Measurements from ENCODE around the gene PLET1. TPM values are rescaled to one million over a fixed set of nuclear protein-coding genes. Genes with fewer than 3 reads are reported as not detected.
A peak's percentile ranks its signal among the peaks of the same experiment; 100 is the strongest.

PLET1 gene
- total RNA-seq, 1 donor from 2014 or later: not detected

DNA sequence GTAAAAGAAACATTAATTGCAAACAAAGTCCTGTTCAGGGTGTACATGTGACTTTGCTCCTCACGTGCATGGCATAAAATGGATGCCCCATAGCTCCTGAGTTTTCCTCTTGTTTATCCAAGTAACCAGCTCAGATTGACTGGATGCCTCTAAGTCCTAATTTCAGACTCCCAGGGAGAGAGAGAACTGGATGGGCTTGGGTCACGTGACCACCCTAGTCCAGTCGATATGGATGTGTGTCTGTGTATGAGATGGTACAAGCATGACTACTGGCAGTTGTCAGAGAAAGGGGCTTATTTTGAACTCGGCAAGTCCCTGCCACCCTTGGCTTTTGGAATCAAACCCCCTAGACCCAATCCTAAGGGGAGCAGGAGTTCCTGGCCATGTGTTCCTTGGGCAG is 35.4 kb upstream of the PLET1 start:
- DNase-seq (no peak), ATAC-seq (no peak)
- no peaks in the 10 kb centered on the region for H3K27me3 ChIP-seq (ENCODE audit: low read depth)
- H3K4me1 ChIP-seq: peaks cover 11% of the 10 kb centered on the region
- no peak overlapping the region for H3K4me3 ChIP-seq
- H3K27ac ChIP-seq: no peak overlapping the region
- TF ChIP-seq, protein P1, sequence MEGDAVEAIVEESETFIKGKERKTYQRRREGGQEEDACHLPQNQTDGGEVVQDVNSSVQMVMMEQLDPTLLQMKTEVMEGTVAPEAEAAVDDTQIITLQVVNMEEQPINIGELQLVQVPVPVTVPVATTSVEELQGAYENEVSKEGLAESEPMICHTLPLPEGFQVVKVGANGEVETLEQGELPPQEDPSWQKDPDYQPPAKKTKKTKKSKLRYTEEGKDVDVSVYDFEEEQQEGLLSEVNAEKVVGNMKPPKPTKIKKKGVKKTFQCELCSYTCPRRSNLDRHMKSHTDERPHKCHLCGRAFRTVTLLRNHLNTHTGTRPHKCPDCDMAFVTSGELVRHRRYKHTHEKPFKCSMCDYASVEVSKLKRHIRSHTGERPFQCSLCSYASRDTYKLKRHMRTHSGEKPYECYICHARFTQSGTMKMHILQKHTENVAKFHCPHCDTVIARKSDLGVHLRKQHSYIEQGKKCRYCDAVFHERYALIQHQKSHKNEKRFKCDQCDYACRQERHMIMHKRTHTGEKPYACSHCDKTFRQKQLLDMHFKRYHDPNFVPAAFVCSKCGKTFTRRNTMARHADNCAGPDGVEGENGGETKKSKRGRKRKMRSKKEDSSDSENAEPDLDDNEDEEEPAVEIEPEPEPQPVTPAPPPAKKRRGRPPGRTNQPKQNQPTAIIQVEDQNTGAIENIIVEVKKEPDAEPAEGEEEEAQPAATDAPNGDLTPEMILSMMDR (IDR thresholded peaks at IDR 0.05): no peak
- no peaks in the 10 kb centered on the region for H3K36me3 ChIP-seq
- H3K9me3 ChIP-seq: no peaks in the 10 kb centered on the region
- intact Hi-C loops (cut with DNase I): no loop called here

DNA sequence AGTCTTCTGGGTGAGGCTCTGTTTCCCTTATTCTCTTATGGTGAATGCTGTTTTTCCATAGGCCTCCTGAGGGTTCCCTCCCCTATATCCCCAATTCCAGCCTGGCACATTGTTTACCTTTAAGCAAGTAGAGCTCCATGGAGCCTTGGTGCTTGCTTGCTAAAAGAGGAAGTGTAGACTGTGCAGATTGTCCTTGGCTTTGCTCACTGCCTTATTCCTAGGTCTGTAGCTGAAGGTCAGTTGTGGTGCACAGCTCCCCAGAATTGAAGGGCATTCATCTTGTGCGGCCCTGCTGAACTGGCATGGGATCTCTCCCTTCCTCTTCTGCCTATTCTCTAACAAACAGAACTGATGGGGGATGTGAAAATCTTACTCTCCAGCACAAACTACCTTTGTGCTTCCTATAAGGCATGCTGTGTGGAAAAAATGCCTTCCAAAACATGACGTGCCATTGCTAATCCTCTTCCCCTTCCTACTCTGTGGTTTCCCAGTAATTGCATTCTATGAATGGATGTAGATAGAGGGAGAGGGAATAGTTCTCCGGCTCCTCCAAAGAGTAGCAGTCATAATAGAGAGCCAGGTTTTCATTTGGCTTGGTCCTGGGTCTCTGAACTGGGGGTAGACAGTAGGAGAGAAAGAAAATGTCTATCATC is 34.2 kb upstream of the PLET1 start:
- intact Hi-C loops (cut with DNase I): no loop called here
- H3K27ac ChIP-seq: no peak overlapping the region
- DNase-seq (no peak), ATAC-seq (no peak)
- H3K9me3 ChIP-seq: no peaks in the 10 kb centered on the region
- no peaks in the 10 kb centered on the region for H3K36me3 ChIP-seq
- H3K4me1 ChIP-seq: peaks cover 21% of the 10 kb centered on the region
- TF ChIP-seq, protein P1 (IDR thresholded peaks at IDR 0.05): no peak
- H3K27me3 ChIP-seq (ENCODE audit: low read depth): no peaks in the 10 kb centered on the region
- no peak overlapping the region for H3K4me3 ChIP-seq

DNA sequence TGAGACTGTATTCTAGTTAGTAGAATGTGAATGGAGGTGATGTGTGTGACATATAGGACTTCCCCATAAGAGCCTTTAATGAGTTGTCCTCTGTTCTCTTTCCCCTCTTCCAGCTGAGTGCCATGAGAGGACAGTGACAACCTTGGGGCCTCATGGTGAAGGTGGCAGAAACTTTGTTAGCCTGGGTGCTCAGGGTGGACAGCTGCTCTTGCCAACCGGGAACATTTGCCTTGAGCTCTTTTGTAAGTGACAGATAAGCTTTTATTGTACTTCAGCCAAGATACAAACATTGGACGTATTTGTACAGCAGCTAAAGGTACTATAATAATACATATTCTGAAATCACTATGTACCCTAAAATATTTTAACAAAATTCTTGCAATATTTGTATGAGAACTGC is 33.0 kb upstream of the PLET1 start:
- ATAC-seq: no peak
- DNase-seq: no peak
- no peak overlapping the region for H3K4me3 ChIP-seq
- peak overlapping the region; percentile 46 for H3K27ac ChIP-seq
- H3K4me1 ChIP-seq: peaks cover 26% of the 10 kb centered on the region
- H3K9me3 ChIP-seq: no peaks in the 10 kb centered on the region
- intact Hi-C loops (cut with DNase I): no loop called here
- H3K27me3 ChIP-seq (ENCODE audit: low read depth): no peaks in the 10 kb centered on the region
- no peaks in the 10 kb centered on the region for H3K36me3 ChIP-seq
- TF ChIP-seq, protein P1 (IDR thresholded peaks at IDR 0.05): no peak

DNA sequence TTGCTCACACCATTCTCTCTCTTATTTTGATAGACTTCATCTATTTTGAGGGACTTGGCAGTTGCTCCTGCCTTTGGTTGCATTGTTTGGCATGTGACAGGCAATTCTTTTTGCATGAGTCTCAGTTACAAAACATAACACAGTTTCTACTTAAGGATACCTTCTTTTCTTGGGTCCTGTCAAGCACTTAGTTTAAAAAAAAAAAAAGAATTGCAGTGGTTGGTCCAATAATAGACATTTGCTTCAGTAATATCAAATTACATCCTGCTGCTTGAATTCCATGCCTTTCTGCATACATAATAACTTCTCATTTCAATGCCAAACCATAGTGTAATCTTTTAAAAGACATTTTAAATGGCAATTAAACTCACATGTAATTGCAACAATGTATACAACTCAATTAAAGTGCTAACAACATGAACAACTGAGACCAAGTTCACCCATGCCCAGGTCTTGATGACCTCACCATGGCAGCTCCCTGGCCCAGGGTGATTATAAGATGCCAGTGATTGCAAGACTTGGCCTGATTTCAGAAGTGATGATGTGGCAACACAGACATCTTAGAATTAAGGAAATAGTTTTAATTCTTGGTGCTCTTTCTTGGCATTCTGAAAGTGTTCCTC is 32.2 kb upstream of the PLET1 start:
- TF ChIP-seq, protein P1 (IDR thresholded peaks at IDR 0.05): no peak
- Histone ChIP-seq H3K9me3 (no peaks in the 10 kb centered on the region), H3K4me1 (peaks cover 26% of the 10 kb centered on the region), H3K27ac (peak overlapping the region; percentile 46), H3K4me3 (no peak overlapping the region), H3K27me3 (ENCODE audit: low read depth) (no peaks in the 10 kb centered on the region), H3K36me3 (no peaks in the 10 kb centered on the region)
- no peak for DNase-seq
- ATAC-seq: peak; percentile 37 to 57
- intact Hi-C loops (cut with DNase I): no loop called here

DNA sequence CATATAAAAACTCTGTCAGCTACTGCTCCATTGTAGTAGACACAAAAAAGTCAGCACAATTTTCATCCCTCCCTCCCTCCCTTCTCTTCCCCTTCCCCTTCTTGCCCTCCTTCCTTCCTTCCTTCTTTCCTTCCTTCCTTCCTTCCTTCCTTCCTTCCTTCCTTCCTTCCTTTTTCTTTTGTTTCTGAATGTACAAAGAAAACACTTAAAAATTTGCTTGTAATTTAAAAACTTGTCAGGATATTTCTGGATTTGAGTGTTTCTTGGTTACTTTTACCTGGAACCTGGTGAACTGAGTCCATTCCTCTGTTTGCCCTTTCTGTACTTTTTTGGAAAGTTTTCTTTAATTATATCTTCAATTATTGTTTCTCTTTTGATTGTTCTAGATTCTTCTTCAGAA is 31.5 kb upstream of the PLET1 start:
- no peak for ATAC-seq
- Histone ChIP-seq H3K4me3 (no peak overlapping the region), H3K36me3 (no peaks in the 10 kb centered on the region), H3K27ac (no peak overlapping the region), H3K27me3 (ENCODE audit: low read depth) (no peaks in the 10 kb centered on the region), H3K4me1 (peaks cover 26% of the 10 kb centered on the region), H3K9me3 (no peaks in the 10 kb centered on the region)
- intact Hi-C loops (cut with DNase I): no loop called here
- TF ChIP-seq, protein P1 (IDR thresholded peaks at IDR 0.05): no peak
- DNase-seq: no peak
